GM12878 (cell line): Measurements from ENCODE around the gene TERB1. TPM values are rescaled to one million over a fixed set of nuclear protein-coding genes. Genes with fewer than 3 reads are reported as not detected.

Source experiments
- ATAC-seq: fragments of 200-7000 bp; cut with Tn5 transposase; 3 replicates; pipeline ENCODE4 v1.9.1; 2020; ENCODE audit warnings: mild to moderate bottlenecking, moderate library complexity
- BruUV-seq: library from RNA; stranded (reverse); fragments of 400-500 nt; replicated peaks from 2 replicates; lab custom pipeline; 2021; lab: Mats Ljungman, UMichigan
- CTCF ChIA-PET: fragments of 300-600 bp; sonication (Branson Sonifier 250); formaldehyde crosslinking; extraction: SDS; loops from one replicate; lab custom pipeline; 2021; ENCODE audit warnings: inconsistent platforms; lab: Yijun Ruan, JAX
- POLR2A ChIA-PET: fragments of 350-600 bp; formaldehyde crosslinking; extraction: SDS; loops from one replicate; lab custom pipeline; 2021; ENCODE audit warnings: inconsistent platforms; lab: Charles Lee
- RAD21 ChIA-PET: fragments of 300-600 bp; sonication (Branson Sonifier 250); formaldehyde crosslinking; loops from one replicate; lab custom pipeline; 2023; ENCODE audit warnings: antibody characterized with exemption; ENCODE audit not compliant: unreplicated experiment; lab: Charles Lee
- SMC1A ChIA-PET: fragments of 300-600 bp; sonication (Branson Sonifier 250); formaldehyde crosslinking; loops from one replicate; lab custom pipeline; 2023; ENCODE audit not compliant: unreplicated experiment, uncharacterized antibody; lab: Charles Lee
- DNase-seq: peaks from one replicate; pipeline ENCODE4 v3.0.0-alpha.2; 2011; ENCODE audit warnings: low read depth, low spot score
- FAIRE-seq: peaks from 3 replicates; lab custom pipeline; 2011; peaks lifted over from hg19 to GRCh38; lab: Jason Lieb, UNC
- H2AFZ ChIP-seq: 2 replicates; pipeline ENCODE4 v1.6.0; 2011; ENCODE audit warnings: low read depth, low read length, control low read depth; ENCODE audit not compliant: control insufficient read depth
- H3K27ac ChIP-seq: 2 replicates; pipeline ENCODE4 v1.5.1; 2011; ENCODE audit warnings: control low read depth; ENCODE audit not compliant: control insufficient read depth, insufficient read depth
- H3K27me3 ChIP-seq, 2 experiments: replicated peaks in 1 of 2; 2 replicates each; pipeline versions ENCODE4 v1.6.0 to v1.6.1; 2011; ENCODE audit warnings: low read length in 1 of 2; ENCODE audit not compliant: control insufficient read depth in 2 of 2, insufficient read depth in 2 of 2
- H3K36me3 ChIP-seq, 2 experiments: 2 replicates each; pipeline ENCODE4 v1.5.1; 2011; ENCODE audit warnings: low read length in 1 of 2; ENCODE audit not compliant: control insufficient read depth in 2 of 2, insufficient read depth in 2 of 2
- H3K4me1 ChIP-seq: 2 replicates; pipeline ENCODE4 v1.6.1; 2011; ENCODE audit warnings: mild to moderate bottlenecking, low read length, moderate library complexity, mixed read lengths; ENCODE audit not compliant: control insufficient read depth, insufficient read depth
- H3K4me2 ChIP-seq: 2 replicates; pipeline ENCODE4 v1.6.0; 2011; ENCODE audit warnings: control low read depth; ENCODE audit not compliant: control insufficient read depth, insufficient read depth
- H3K4me3 ChIP-seq: fragments of 200-600 bp; sonication (generic); 2 replicates; pipeline ENCODE4 v1.5.1; 2016
- H3K79me2 ChIP-seq: 2 replicates; pipeline ENCODE4 v1.6.0; 2011; ENCODE audit warnings: low read length; ENCODE audit not compliant: control insufficient read depth, insufficient read depth
- H3K9ac ChIP-seq: 2 replicates; pipeline ENCODE4 v1.8.0; 2011; ENCODE audit warnings: low read length, control low read depth, mixed read lengths; ENCODE audit not compliant: control insufficient read depth, insufficient read depth
- H3K9me3 ChIP-seq: replicated peaks from 3 replicates; pipeline ENCODE4 v1.5.1; 2011; ENCODE audit warnings: mild to moderate bottlenecking, low read length; ENCODE audit not compliant: control insufficient read depth, insufficient read depth
- H4K20me1 ChIP-seq: 2 replicates; pipeline ENCODE4 v1.6.0; 2011; ENCODE audit not compliant: control insufficient read depth, insufficient read depth
- PAX5 ChIP-seq: IDR thresholded peaks from 2 replicates; pipeline ENCODE4 v1.6.1; 2011; ENCODE audit warnings: low read depth, low read length, borderline replicate concordance
- RAD51 ChIP-seq: fragments of 450-650 bp; IDR thresholded peaks from 2 replicates; pipeline ENCODE4 v1.6.1; 2016; ENCODE audit warnings: moderate library complexity, mild to moderate bottlenecking, inconsistent platforms
- RFX5 ChIP-seq: IDR thresholded peaks from 2 replicates; pipeline ENCODE4 v1.6.1; 2011; ENCODE audit warnings: low read depth, low read length, improper control_type of control experiment
- YY1 ChIP-seq: IDR thresholded peaks from 2 replicates; pipeline ENCODE4 v1.6.1; 2011; ENCODE audit warnings: low read depth, mild to moderate bottlenecking, low read length
- ZNF592 ChIP-seq: fragments of 450-650 bp; IDR thresholded peaks from 2 replicates; pipeline ENCODE4 v1.6.1; 2017; ENCODE audit warnings: mild to moderate bottlenecking, moderate library complexity
- WGBS: methylation state at CpG from one replicate; pipeline ENCODE4 v1.1.6; 2016; ENCODE audit warnings: low lambda C conversion rate; ENCODE audit not compliant: insufficient replicate concordance, insufficient coverage; ENCODE audit errors: missing lambda C conversion rate; 5-methylcytosine and 5-hydroxymethylcytosine counted together
- in situ Hi-C: fragments of 300-500 bp; cut with MboI; formaldehyde crosslinking; loops from 9 replicates; pipeline ENCODE4 v1.14.3; 2018; ENCODE audit warnings: mixed read lengths
- intact Hi-C: fragments of 100-400 bp; cut with micrococcal nuclease; formaldehyde crosslinking; loops from one replicate; pipeline ENCODE4 v1.14.2; 2022; ENCODE audit not compliant: unreplicated experiment
- polyA plus RNA-seq, 11 experiments: library from polyadenylated mRNA; depleted of rRNA in 4 of 11; unstranded in 6 of 11; stranded (reverse) in 5 of 11; fragments of >200 nt; fragmentation: Nextera tagmentation in 4 of 11; fragmentation: Illumina TruSeq in 1 of 11; extraction: Ambion mirVana in 4 of 11; extraction: Trizol in 1 of 11; gene quantifications; 1 replicate in 1 of 11; 2 replicates in 10 of 11; pipeline versions ENCODE4 v1.2.1 to v1.2.3, GENCODE V29; 2011 to 2016; ENCODE audit warnings: inconsistent platforms in 2 of 11, missing spikeins in 2 of 11, low read depth in 1 of 11
- total RNA-seq, 4 experiments: library from RNA; depleted of rRNA in 3 of 4; stranded (reverse); fragments of >200 nt in 3 of 4; fragmentation: Illumina TruSeq in 1 of 4; extraction: Trizol in 1 of 4; gene quantifications; 2 replicates each; pipeline versions ENCODE4 v1.2.1 to v1.2.3, GENCODE V29; 2013 to 2021

TERB1 gene
- total and polyA plus RNA-seq, 10 of the 15 experiments (the other 5 are each of a cell fraction or from before 2014, with no cell fraction given), result 0.03 to 0.10 (median 0.06) TPM; not detected in 7

DNA sequence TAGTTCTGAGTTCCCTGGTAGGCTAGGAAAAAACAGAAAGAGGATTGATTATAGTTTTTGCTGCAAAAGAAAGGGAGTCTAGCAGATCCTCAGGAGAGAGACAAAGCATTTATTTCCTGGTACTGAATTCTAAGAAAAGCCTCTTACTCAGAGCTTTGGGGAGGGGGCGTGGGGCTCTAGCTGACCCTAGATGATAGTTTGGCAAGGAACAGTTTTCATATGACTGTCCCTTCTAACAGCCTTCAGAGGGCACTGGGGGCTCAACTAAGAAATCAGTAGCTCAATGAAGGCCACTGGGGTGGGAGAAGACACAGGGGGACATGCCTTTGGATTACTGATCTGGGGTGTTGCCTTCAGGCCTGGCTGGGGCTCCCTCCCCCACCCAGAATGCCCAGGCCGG is 46.8 kb upstream of the TERB1 start:
- Histone ChIP-seq H3K27ac (no peak overlapping the region), H2AFZ (no peak overlapping the region), H3K36me3 (no peaks in the 10 kb centered on the region), H3K4me3 (no peak overlapping the region), H3K4me2 (no peak overlapping the region), H3K9ac (no peak overlapping the region), H3K27me3 (peaks cover 4 to 10% of the 10 kb centered on the region in 2 experiments; a peak in 3 of 4 replicates), H4K20me1 (no peaks in the 10 kb centered on the region), H3K79me2 (no peaks in the 10 kb centered on the region), H3K4me1 (peaks cover 5% of the 10 kb centered on the region; the same call in 1 of the 2 replicates), H3K9me3 (no peaks in the 10 kb centered on the region)
- DNase-seq (no peak), FAIRE-seq (no peak), ATAC-seq (no peak)
- POLR2A ChIA-PET, result interaction anchor here (0.6 kb wide), 1 partner anchor 101 kb away, joined by 7 read pairs; no protein-coding TSS in a partner anchor
- CTCF ChIA-PET, result interaction anchor here (1.0 to 10.4 kb wide), 4 partner anchors 9 to 108 kb away, joined by 3 to 73 read pairs (median 22); partner anchors contain the start of gene NAE1
- 19% methylated on average over 2 of the region's 2 CpGs for WGBS
- intact Hi-C loops, result no loop called here
- RAD21 ChIA-PET, result no interaction called here
- no TSS peak for BruUV-seq
- SMC1A ChIA-PET, result interaction anchor here (1.1 kb wide), 1 partner anchor 12 kb away, joined by 5 read pairs; no protein-coding TSS in a partner anchor
- in situ Hi-C loops, result no loop called here
- TF ChIP-seq ZNF592 (no peak), PAX5 (no peak), YY1 (no peak), RFX5 (no peak), RAD51 (no peak)
